Inflammatory macrophage treated with lipopolysaccharide for 1 hour (primary cell): ENCODE results near the gene LSP1.
"Not testable (repeated sequence)": the region's sequence is repeated elsewhere in the genome, so short reads cannot be mapped to it uniquely, and the experiment has no call there.

Experiments used
- DNase-seq, 2 donors: peaks; one replicate each; pipeline ENCODE4 v3.0.0-alpha.2; 2020 to 2022

Gene LSP1

DNA sequence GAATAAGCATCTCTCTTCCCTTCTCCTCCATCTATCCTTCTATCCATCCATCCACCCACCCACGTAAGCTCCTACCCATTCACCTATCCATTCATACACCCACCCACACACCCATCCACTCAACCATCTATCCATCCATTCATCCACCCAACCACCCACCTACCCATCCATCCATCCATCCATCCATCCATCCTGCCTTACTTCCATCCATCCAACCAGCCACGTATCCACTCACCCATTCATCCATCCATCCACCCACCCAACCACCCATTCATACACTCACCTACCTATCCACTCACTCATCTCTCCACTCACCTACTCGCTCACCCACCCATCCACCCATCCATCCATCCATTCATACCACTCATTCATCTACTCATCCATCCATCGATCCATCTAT, 79.8 kb downstream of the LSP1 start:
- no peak for DNase-seq

DNA sequence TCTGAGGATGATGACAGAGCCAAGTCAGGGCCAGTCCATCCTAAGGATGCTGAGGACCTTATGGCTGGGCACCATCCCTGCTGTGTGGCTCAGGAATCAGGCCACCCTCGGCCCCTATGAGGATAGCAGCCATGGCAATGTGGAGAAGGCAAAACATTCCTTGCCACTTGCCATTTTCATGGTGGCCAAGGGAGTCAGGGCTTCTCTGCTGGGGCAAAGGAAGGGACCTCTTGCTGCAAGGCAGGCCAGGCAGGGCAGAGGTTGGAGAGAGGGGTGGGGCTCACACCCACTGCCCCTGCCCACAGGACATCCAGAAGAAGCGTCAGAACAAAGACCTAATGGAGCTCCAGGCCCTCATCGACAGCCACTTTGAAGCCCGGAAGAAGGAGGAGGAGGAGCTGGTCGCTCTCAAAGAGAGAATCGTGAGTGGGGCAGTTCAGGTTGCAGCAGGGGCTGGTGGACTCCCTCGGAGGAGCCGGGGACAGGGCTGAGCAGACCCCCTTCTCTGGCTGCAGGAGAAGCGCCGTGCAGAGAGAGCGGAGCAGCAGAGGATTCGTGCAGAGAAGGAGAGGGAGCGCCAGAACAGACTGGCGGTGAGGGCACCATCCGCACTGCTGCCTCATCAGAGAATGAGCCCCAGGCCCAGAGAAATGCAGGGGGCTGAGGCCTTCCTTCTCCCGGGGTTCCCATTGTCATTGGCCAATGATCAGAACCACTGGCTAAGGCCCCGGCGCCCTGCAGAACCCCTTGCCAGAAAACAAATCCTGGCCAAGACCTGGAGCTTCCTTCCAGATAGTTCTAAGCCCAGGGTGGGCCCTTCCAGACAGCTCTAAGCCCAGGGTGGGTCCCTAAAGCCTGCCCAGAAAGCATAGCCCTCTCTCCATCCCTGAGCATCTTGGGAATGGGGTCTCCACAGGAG, 80.8 kb downstream of the LSP1 start:
- DNase-seq = no peak

GRCh38 chr11:1934335-1935155, 81.7 kb downstream of the LSP1 start:
- no peak for DNase-seq

GRCh38 chr11:1935156-1936071, 82.5 kb downstream of the LSP1 start:
- no peak for DNase-seq

- DNase-seq = no peak
Measured at GRCh38 chr11:1936072-1936780, 83.3 kb downstream of the LSP1 start.

- no peak for DNase-seq
Measured at GRCh38 chr11:1936781-1937615, 84.1 kb downstream of the LSP1 start.

- no peak for DNase-seq
Measured at GRCh38 chr11:1937616-1938342, 84.9 kb downstream of the LSP1 start.

DNA sequence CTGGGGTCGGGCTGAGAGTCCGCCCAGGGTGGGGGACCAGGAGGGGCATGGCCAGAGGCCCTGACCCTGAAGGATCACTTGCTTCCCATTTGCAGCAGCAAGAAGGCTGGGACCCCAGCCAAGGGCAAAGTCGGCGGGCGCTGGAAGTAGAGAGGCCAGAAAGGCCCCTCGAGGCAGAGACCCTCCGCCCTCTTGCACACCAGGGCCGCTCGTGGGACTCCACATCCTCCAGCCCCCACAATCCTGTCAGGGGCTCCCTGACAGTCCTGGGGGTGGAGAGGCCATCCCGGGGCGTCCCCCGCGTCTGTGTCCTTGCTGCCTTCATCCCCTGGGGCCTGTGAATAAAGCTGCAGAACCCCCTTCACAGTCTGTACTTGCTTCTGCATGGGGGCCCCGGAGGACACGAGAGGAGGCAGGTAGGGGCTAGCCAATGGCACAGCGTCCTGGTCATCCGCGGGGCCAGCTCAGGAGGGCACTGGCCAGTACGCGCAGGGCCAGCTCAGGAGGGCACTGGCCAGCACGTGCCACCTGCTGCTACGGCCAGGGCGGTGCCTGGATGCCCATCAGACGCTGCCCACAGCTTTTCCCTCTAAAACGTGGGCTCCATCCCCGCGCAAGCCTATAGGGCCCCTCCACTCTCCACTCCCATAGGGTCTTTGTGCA, 85.6 kb downstream of the LSP1 start:
- no peak for DNase-seq

DNA sequence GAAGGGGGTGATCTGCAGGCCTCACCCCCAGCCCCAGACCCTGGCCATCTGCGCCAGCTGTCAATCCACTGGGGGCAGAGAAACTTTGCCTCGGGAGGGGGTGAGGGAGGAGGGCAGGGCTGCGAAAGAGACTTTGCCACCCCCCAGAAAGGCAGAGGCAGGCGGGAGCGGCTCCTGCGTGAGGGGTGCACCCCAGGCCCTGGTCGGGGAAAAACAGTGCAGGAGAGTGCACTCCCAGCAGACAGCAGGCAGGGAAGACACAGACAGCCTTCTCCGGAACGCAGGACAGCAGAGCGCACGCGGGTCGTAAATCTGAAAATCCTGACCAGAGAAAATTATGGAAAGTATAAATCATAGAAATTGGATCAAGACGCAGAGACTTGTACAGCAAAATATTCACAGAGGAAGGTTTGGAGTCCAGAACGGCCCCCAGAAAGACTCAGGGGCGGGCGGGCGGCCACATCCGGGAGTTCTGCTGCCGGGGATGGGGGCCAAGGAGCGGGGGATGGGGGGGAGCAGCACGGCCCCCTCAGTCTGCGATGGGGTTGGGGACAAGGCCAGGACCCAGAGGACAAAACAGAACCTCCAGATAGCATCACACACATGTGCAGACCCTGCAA, 86.2 kb downstream of the LSP1 start:
- DNase-seq = no peak

DNA sequence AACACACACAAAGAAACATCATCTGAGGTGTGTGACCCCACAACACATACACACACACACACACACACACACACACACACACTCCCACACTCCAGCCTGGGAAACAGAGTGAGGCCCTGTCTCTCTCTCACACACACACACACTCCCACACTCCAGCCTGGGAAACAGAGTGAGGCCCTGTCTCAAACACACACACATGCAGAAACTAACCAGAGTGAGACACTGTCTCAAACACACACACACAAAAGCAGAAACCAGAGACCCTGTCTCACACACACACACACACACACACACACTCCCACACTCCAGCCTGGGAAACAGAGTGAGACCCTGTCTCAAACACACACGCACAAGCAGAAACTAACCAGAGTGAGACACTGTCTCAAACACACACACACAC, 86.9 kb downstream of the LSP1 start:
- DNase-seq = not testable (repeated sequence)
